Measurements from ENCODE around the gene IFNGR2.
"Not testable (repeated sequence)": the region's sequence is repeated elsewhere in the genome, so short reads cannot be mapped to it uniquely, and the experiment has no call there.

Gene IFNGR2

GRCh38 chr21:33403128-33403785 is at the start of gene IFNGR2:
Gene IFNGR2 (plus strand): TSS chr21:33403413. CDS start chr21:33403544, 131 bp downstream.
- DNase-seq (ENCODE audit: low read depth, low spot score): no peak

GRCh38 chr21:33355355-33355754 is 47.9 kb upstream of the IFNGR2 start:
- DNase-seq (ENCODE audit: low read depth, low spot score): no peak

- no peak for DNase-seq (ENCODE audit: low read depth, low spot score)
Observed at GRCh38 chr21:33355996-33356395, 47.2 kb upstream of the IFNGR2 start.

DNA sequence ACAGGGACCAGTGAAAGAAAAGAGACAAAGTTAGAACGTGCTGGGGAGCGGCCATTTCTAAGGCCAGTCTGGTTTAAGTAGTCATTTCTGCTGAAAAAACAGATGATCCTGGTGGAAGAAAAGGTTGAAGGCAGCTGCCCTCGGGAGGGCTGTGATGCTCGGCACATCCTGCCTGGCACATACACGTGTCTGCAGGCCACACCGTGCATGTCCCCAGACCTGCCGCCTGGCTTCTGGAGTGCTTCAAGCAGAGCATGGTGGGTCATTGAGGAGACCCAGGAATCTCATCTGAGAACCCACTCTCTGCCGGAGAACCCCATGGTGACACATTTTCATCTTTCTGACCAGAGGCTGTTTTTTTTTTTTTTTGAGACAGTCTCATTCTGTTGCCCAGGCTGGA is 46.0 kb upstream of the IFNGR2 start:
- no peak for DNase-seq (ENCODE audit: low read depth, low spot score)

GRCh38 chr21:33359446-33359845 is 43.8 kb upstream of the IFNGR2 start:
- no peak for DNase-seq (ENCODE audit: low read depth, low spot score)

GRCh38 chr21:33360281-33360680 is 42.9 kb upstream of the IFNGR2 start:
- no peak for DNase-seq (ENCODE audit: low read depth, low spot score)

GRCh38 chr21:33360881-33361602 is 42.2 kb upstream of the IFNGR2 start:
- peak; percentile 89 for DNase-seq (ENCODE audit: low read depth, low spot score)

DNA sequence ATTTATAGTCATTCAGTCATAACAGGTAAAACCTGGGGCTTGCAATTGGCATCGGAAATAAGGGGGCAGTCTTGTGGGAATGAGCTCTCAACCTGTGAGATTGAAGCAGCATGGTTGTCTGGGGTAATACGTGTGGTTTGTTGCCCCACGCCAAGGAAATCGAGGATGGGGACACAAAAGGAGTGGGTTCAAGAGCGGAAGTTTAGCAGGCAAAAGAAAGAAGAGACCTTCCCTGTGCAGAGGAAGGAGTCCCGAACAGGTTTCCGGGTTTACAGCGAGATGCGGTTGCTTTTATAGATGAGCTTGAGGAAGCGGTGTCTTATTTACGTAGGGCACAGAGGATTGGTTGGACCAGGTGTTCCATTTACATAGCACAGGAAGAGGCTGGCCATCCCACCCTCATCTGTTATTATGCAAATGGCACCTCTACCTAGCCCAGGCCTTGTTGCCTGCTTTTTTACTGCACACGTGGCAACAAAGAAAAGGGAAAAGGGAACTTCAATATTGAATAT is 41.1 kb upstream of the IFNGR2 start:
- peak; percentile 85 for DNase-seq (ENCODE audit: low read depth, low spot score)

- DNase-seq (ENCODE audit: low read depth, low spot score): not testable (repeated sequence)
Observed at GRCh38 chr21:33363911-33364609, 39.2 kb upstream of the IFNGR2 start.

DNA sequence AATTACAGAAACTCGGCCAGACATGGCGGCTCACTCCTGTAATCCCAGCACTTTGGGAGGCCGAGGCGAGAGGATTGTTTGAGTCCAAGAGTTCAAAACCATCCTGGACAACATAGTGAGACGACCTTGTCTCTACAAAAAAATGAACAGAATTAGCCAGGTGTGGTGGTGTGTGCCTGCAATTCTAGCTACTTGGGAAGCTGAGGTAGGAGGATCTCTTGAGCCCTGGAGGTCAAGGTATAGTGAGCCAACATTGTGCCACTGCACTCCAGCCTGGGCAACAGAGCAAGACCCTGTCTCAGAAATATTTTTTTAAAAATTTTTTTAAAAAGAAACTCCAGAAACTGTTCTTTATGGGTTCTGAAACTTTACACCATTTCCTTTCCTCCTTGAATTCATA is 38.4 kb upstream of the IFNGR2 start:
- no peak for DNase-seq (ENCODE audit: low read depth, low spot score)

- DNase-seq (ENCODE audit: low read depth, low spot score): no peak
Observed at GRCh38 chr21:33367309-33367973, 35.8 kb upstream of the IFNGR2 start.

GRCh38 chr21:33368124-33368523 is 35.1 kb upstream of the IFNGR2 start:
- DNase-seq (ENCODE audit: low read depth, low spot score): no peak

GRCh38 chr21:33368576-33368975 is 34.6 kb upstream of the IFNGR2 start:
- DNase-seq (ENCODE audit: low read depth, low spot score): no peak

DNA sequence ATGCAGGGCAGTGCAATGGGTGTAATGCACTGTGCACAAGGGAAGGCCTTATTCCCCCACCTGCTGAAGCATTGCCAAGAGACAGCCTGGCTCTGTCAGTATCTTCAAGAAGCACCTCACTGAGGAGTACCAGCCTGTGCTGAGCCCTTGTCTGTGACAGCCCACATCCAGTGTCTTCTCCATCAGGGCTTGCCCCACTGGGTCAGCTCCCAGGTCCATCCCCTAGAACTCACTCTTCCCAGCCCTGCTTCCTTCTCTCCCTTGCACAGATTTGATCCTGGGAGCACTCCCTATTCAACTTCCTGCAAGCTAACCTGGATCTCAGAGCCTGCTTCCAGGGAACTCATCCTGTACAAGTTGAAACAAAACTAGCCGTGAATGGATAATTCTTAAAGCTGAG is 33.6 kb upstream of the IFNGR2 start:
- no peak for DNase-seq (ENCODE audit: low read depth, low spot score)

DNA sequence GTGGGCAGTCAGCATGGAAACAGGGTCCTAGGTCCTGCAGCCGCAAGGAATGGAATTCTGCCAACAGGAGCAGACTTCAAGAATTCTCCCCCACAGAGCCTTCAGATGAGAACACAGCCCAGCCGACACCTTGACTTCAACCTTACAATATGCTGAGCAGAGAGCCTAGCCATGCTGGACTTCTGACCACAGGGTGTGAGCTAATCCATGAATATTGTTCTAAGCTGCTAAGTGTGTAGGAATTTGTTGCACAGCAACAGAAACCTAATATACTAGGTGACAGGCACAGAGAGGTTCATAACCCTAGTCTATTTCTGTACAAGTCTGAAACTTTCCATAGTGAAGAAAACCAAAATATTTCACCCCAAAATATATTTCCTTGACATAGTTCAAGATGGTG is 32.9 kb upstream of the IFNGR2 start:
- no peak for DNase-seq (ENCODE audit: low read depth, low spot score)

- DNase-seq (ENCODE audit: low read depth, low spot score): no peak
Observed at GRCh38 chr21:33371366-33371765, 31.8 kb upstream of the IFNGR2 start.

DNA sequence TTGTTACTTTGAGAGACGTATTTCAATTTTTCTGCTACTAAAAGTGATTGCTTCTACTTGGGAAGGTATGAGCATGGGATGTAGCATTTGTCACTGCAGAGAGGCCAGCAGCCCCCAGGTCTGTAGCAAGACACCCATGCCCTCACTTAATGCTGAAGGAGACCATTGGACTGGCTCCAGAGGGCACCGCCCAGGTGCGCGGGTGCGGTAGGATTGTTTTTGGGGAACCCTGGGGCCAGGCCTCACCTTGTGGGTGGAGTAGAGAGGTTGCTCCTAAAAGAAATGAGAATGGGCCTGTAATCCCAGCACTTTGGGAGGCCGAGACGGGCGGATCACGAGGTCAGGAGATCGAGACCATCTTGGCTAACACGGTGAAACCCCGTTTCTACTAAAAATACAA is 30.6 kb upstream of the IFNGR2 start:
- DNase-seq (ENCODE audit: low read depth, low spot score): no peak

GRCh38 chr21:33373451-33373850 is 29.8 kb upstream of the IFNGR2 start:
- DNase-seq (ENCODE audit: low read depth, low spot score): no peak

- DNase-seq (ENCODE audit: low read depth, low spot score): no peak
Observed at GRCh38 chr21:33374080-33374449, 29.1 kb upstream of the IFNGR2 start.

- DNase-seq (ENCODE audit: low read depth, low spot score): no peak
Observed at GRCh38 chr21:33374450-33375096, 28.6 kb upstream of the IFNGR2 start.

DNA sequence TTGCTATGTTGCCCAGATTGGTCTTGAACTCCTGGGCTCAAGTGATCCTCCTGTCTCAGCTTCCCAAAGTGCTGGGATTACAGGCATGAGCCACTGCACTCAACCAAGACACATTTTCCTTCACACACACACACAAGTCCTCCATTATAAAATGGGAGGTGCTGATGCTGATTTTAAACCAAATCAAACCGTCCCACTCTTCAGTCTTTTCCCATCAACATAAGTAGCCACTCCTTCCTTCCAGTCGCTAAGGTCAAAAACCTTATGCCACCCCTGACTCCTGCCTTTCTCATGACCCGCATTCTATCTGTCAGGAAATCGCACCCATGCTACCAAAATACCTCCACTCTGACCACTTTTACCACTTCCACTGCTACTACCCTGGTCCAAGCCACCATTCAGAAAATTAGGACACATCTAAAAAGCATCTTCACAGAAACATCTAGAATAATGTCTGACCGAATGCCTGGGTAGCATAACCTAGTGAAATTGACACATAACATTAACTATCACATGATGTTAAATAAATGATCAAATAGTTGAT is 28.0 kb upstream of the IFNGR2 start:
- DNase-seq (ENCODE audit: low read depth, low spot score): no peak
